DMS53 treated with DMSO at 0.1 percent for 48 hours (cell line): ENCODE measurements around the gene RNLS.
"Not testable (repeated sequence)": the region's sequence is repeated elsewhere in the genome, so short reads cannot be mapped to it uniquely, and the experiment has no call there.

Experiments used
- DNase-seq: peaks from one replicate; lab custom pipeline; 2025; ENCODE audit not compliant: unreplicated experiment; lab: John Stamatoyannopoulos, UW

Gene RNLS

DNA sequence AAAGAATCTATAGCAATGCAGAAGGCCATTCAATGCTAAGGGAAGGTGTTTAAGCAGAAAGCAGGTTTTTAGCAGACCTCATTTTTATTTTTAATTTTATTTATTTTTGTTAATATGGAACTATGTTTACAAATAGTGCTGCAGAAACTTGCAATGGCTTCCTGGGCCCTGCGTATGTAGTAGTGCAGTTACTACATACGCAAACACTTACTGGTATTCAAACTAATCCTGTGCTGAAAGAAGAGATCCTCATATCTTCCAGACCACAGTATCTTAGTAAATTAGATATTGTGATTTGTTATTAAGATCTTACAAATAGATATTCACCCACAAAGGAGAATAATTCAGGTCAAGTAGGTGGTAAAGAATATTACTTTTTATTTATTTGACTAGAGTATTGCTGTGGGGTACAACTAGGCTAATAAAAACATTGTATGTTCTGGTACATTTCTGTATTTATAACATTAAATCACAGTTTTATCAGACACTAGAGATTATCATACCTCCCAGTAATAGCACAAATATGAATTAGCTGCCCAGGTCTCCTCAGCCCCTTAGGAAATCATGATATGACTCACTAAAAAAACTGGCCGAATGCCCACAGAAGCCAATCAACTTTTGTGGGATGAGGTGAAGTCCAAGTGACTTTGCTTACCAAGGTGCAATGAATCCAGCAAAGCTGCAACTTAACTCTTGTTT lies 57.6 kb downstream of the RNLS start:
- peak; percentile 12 for DNase-seq

- peak; percentile 27 for DNase-seq
Measured at GRCh38 chr10:88523739-88524400, 59.2 kb downstream of the RNLS start.

DNA sequence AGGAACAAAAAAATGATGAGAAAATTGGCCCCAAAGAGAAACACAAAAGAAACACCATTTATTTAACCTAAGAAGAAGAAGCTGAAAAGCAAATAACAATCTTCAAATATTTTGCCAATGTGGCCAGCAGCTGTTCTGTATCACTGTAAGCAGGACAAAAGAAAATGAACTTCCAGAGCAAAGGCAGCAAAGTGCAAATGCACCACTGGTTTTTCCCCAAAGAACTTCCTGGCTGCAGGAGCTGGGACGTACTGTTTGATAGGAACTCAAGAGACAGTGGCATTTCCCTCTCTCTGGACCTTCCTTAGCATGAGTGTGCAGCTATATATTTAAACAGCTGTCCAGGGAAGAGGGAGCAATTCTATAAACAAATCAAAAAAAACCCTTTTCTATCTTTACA lies 60.4 kb downstream of the RNLS start:
- DNase-seq: peak; percentile 39

- DNase-seq: no peak
Measured at GRCh38 chr10:88521791-88522190, 61.3 kb downstream of the RNLS start.

DNA sequence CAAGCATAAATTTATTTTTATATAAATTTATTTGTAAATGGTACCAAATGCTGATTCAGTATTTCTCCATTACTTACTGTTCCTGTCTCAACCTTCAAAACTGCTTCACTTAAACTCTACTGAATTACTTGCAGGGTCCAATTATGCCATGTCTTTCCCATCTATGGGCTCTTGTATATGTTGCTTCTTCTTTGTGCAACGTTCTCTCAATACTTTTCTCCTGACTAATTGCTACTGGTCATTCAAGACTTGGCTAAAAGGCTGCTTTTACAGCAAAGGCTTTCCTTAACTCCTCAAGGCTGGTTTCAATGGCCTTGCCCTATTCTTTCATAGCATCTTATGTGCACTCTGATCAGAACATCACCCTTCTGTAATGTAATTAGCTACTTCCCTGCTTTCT lies 67.9 kb downstream of the RNLS start:
- no peak for DNase-seq

DNA sequence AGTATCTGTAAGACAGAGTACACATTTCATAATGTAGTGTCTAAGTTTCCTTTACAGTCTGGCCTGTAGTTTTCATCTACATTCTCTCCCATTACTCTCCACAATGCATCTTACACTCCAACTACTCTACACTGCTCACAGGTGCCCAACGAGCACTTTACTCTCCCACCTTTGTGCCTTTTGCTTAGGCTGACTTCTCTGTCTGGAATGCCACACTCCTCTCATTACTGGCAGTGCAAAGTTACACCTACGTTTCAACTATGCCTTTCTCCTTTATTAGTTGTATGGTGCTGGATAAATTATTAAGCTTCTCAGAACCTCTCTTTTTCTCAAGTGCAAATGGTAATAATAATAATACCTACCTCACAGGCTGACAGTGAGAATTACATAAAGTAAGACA lies 70.5 kb downstream of the RNLS start:
- DNase-seq: no peak

DNA sequence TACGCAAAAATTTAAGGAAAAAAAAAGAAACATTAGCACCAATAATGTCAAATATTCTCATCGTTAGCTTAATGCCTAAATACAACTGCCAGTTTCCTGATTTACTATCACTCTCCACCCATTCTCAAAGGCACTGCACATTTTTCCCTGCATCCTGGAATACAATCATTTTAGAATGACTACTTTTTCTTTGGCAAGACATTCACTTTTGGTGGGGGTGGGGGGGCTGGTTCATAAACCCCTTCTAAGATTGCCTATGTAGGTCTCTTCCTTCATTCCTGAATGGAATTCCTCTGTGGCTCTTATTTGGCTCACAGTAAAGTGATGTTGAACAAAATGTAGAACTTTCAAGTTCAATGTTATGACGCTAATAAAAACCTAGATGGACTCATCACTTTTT lies 74.3 kb downstream of the RNLS start:
- DNase-seq: no peak

- DNase-seq: no peak
Measured at GRCh38 chr10:88507826-88508453, 75.2 kb downstream of the RNLS start.

- no peak for DNase-seq
Measured at GRCh38 chr10:88507404-88507803, 75.7 kb downstream of the RNLS start.

- DNase-seq: no peak
Measured at GRCh38 chr10:88505680-88506215, 77.4 kb downstream of the RNLS start.

DNA sequence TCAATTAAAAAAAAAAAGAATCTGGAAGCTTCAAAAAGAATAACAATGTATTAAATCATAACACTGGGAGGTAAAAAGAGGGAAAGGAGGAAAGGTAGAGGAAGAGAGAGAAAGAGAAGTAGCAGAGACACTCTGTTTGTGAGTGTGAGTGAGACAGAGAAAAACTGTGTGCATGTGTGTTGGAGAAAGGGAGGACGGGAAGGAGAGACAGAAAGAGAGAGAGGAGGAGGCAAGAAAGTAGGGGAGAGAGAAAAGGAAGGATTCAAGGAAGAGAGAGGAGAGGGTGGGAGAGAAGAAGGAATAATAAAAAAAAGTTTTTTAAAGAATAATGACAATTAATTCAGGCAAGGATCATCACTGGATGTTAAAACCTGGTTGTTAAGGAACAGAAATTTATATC lies 77.9 kb downstream of the RNLS start:
- DNase-seq: no peak

GRCh38 chr10:88500656-88501055 lies 82.5 kb downstream of the RNLS start:
- DNase-seq: no peak

GRCh38 chr10:88499569-88500470 lies 83.3 kb downstream of the RNLS start:
- DNase-seq: no peak

GRCh38 chr10:88497913-88498312 lies 85.2 kb downstream of the RNLS start:
- no peak for DNase-seq

GRCh38 chr10:88494537-88494936 lies 88.6 kb downstream of the RNLS start:
- no peak for DNase-seq

- no peak for DNase-seq
Measured at GRCh38 chr10:88493691-88494483, 89.2 kb downstream of the RNLS start.

DNA sequence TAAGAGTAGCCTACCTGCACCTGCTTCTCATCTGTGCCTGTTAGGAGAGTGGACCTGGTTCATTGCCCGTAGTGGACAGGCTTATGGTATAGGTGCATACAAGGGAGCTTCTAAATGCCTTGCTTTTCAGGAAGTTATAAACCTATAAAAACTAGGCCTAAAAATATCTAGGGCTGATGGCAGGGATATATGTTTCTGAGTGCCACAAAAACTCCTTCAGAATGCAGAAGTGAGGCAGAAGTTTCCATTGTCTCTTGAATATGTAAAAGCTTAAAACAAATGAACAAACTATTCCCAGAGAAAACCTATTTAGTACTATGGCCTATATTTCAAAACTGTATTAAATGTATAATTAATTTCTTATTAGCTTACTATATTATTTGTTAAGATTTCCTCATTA lies 91.8 kb downstream of the RNLS start:
- no peak for DNase-seq

DNA sequence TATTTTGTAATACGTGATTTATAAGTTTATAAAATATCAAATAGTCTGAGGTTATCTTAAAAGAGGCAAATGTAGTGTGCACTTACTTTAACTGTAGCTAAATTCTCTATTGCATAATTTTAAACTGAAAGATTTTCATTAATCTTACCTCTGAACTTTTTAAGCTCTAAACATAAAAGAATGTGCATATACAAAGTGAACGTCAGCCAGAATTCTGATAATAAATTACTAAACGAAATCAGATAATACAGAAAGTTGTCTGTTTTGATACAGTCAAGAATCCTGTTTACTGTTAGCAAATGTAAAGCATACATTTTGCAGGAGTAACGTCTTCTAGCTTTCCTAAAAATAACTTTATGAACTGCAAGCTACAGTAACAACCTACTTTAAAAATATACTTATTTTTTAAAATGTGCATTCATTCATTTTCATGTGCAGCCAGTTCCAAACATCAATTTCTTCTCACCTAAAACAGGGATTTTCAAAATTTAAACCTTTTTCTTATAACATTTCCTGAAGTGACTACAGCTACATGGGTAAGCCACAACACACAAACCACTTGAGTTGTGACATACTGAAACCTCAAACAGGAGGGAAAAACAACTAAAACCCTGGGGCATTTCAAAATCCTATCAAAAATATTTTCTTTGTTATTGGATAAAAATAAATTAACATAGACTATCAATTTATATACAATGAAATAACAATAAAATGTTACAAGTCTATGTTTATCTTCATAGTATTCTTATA lies 92.7 kb downstream of the RNLS start:
- DNase-seq: no peak

- no peak for DNase-seq
Measured at GRCh38 chr10:88489107-88489506, 94.0 kb downstream of the RNLS start.

GRCh38 chr10:88486816-88487215 lies 96.3 kb downstream of the RNLS start:
- DNase-seq: not testable (repeated sequence)
